H1 (cell line): ENCODE measurements around the gene RNF126. TPM values are rescaled to one million over a fixed set of nuclear protein-coding genes. Genes with fewer than 3 reads are reported as not detected.

Experiments
- CTCF ChIA-PET: fragments of 300-600 bp; sonication (Branson Sonifier 250); formaldehyde crosslinking; loops from one replicate; lab custom pipeline; 2021; ENCODE audit not compliant: partially characterized antibody; lab: Charles Lee
- POLR2A ChIA-PET: fragments of 300-600 bp; sonication (Branson Sonifier 250); formaldehyde crosslinking; loops from one replicate; lab custom pipeline; 2021; ENCODE audit warnings: inconsistent platforms; ENCODE audit not compliant: partially characterized antibody; lab: Charles Lee
- DNase-seq, 2 experiments: peaks; one replicate each; pipeline versions ENCODE4 v3.0.0 to v3.0.0-alpha.2; 2010 to 2022; ENCODE audit warnings: low spot score in 2 of 2, low read depth in 1 of 2, mixed read lengths in 1 of 2
- FAIRE-seq: peaks from 2 replicates; lab custom pipeline; 2011; peaks lifted over from hg19 to GRCh38; lab: Jason Lieb, UNC
- H2AFZ ChIP-seq: 2 replicates; pipeline ENCODE4 v1.8.1; 2012; ENCODE audit warnings: low read length, inconsistent platforms
- H2AK5ac ChIP-seq: 2 replicates; pipeline ENCODE4 v1.6.1; 2013; ENCODE audit warnings: low read depth, low read length
- H2BK120ac ChIP-seq: replicated peaks from 2 replicates; pipeline ENCODE3; 2013; ENCODE audit warnings: low read depth, low read length, inconsistent platforms
- H2BK12ac ChIP-seq: 2 replicates; pipeline ENCODE4 v1.6.1; 2013; ENCODE audit warnings: low read depth, low read length
- H2BK15ac ChIP-seq: 2 replicates; pipeline ENCODE4 v1.6.1; 2013; ENCODE audit warnings: low read length
- H2BK20ac ChIP-seq: 2 replicates; pipeline ENCODE4 v1.6.1; 2013; ENCODE audit warnings: low read length
- H2BK5ac ChIP-seq: 2 replicates; pipeline ENCODE4 v1.6.1; 2013; ENCODE audit warnings: low read depth, low read length
- H3K14ac ChIP-seq: 2 replicates; pipeline ENCODE4 v1.6.1; 2013; ENCODE audit warnings: inconsistent platforms; ENCODE audit not compliant: insufficient read length
- H3K18ac ChIP-seq: 2 replicates; pipeline ENCODE4 v1.6.1; 2013; ENCODE audit warnings: low read length; ENCODE audit errors: extremely low read depth
- H3K23ac ChIP-seq: 2 replicates; pipeline ENCODE4 v1.6.1; 2013; ENCODE audit warnings: inconsistent platforms; ENCODE audit not compliant: insufficient read length
- H3K23me2 ChIP-seq: 2 replicates; pipeline ENCODE4 v1.6.1; 2013; ENCODE audit warnings: low read depth, low read length
- H3K27ac ChIP-seq: 2 replicates; pipeline ENCODE4 v1.6.1; 2011; ENCODE audit warnings: low read depth, low read length, inconsistent platforms
- H3K27me3 ChIP-seq, 4 experiments: replicated peaks in 1 of 4; 1 replicate in 1 of 4; 2 replicates in 3 of 4; pipeline versions ENCODE4 v1.6.1 to v1.8.1; 2011 to 2013; ENCODE audit warnings: low read length in 3 of 4, mild to moderate bottlenecking in 3 of 4, inconsistent platforms in 2 of 4, mixed read lengths in 2 of 4, moderate library complexity in 1 of 4; ENCODE audit not compliant: control insufficient read depth in 3 of 4, insufficient read depth in 3 of 4; ENCODE audit errors: extremely low read depth in 1 of 4
- H3K36me3 ChIP-seq, 4 experiments: 2 replicates each; pipeline versions ENCODE4 v1.6.1 to v1.8.1; 2011 to 2013; ENCODE audit warnings: mild to moderate bottlenecking in 4 of 4, low read length in 3 of 4, moderate library complexity in 2 of 4, control low read depth in 1 of 4, inconsistent platforms in 1 of 4; ENCODE audit not compliant: insufficient read depth in 4 of 4, control insufficient read depth in 2 of 4
- H3K4ac ChIP-seq: replicated peaks from 2 replicates; pipeline ENCODE3; 2013; ENCODE audit warnings: low read length, low read depth, mixed read lengths, inconsistent platforms; ENCODE audit not compliant: insufficient read length
- H3K4me1 ChIP-seq, 4 experiments: replicated peaks in 1 of 4; 1 replicate in 1 of 4; 2 replicates in 3 of 4; pipeline versions ENCODE4 v1.6.1 to v1.8.1; 2011 to 2013; ENCODE audit warnings: low read length in 3 of 4, inconsistent platforms in 2 of 4, mixed read lengths in 1 of 4; ENCODE audit not compliant: insufficient read depth in 4 of 4, control insufficient read depth in 3 of 4
- H3K4me2 ChIP-seq, 2 experiments: 2 replicates each; pipeline versions ENCODE4 v1.6.1 to v1.8.1; 2011 to 2013; ENCODE audit warnings: low read depth in 2 of 2, low read length in 2 of 2, control low read depth in 1 of 2, inconsistent platforms in 1 of 2, mild to moderate bottlenecking in 1 of 2; ENCODE audit not compliant: insufficient read depth in 1 of 2
- H3K4me3 ChIP-seq, 4 experiments: fragments of 200-600, 300-600 bp in 1 of 4; sonication (generic), shearing (Covaris generic), sonication (Bioruptor Twin) in 1 of 4; 2 replicates each; pipeline versions ENCODE4 v1.5.1 to v1.8.1; 2011 to 2016; ENCODE audit warnings: low read length in 4 of 4, low read depth in 3 of 4, control low read depth in 2 of 4, inconsistent platforms in 2 of 4, mild to moderate bottlenecking in 2 of 4, mixed read lengths in 1 of 4, moderate library complexity in 1 of 4; ENCODE audit not compliant: insufficient read depth in 2 of 4; ENCODE audit errors: extremely low read depth in 1 of 4
- H3K56ac ChIP-seq: replicated peaks from 2 replicates; pipeline ENCODE3; 2013; ENCODE audit warnings: low read depth, mild to moderate bottlenecking, mixed read lengths, low read length, inconsistent platforms; ENCODE audit not compliant: insufficient read length
- H3K79me1 ChIP-seq: 2 replicates; pipeline ENCODE4 v1.6.1; 2013; ENCODE audit warnings: low read depth, low read length, control low read depth
- H3K79me2 ChIP-seq, 2 experiments: 2 replicates each; pipeline versions ENCODE4 v1.6.1 to v1.8.1; 2012 to 2013; ENCODE audit warnings: low read length in 2 of 2, mild to moderate bottlenecking in 2 of 2, inconsistent platforms in 1 of 2; ENCODE audit not compliant: insufficient read depth in 2 of 2, control insufficient read depth in 1 of 2
- H3K9ac ChIP-seq, 4 experiments: replicated peaks in 1 of 4; 1 replicate in 1 of 4; 2 replicates in 3 of 4; pipeline versions ENCODE4 v1.6.1 to v1.8.1; 2011 to 2013; ENCODE audit warnings: low read depth in 3 of 4, low read length in 3 of 4, control low read depth in 2 of 4, mild to moderate bottlenecking in 2 of 4, moderate library complexity in 2 of 4, inconsistent platforms in 1 of 4; ENCODE audit errors: extremely low read depth in 1 of 4
- H3K9me3 ChIP-seq, 2 experiments: 2 replicates each; pipeline versions ENCODE4 v1.6.1 to v1.8.1; 2012 to 2013; ENCODE audit warnings: mild to moderate bottlenecking in 2 of 2, moderate library complexity in 2 of 2, control low read depth in 1 of 2, inconsistent platforms in 1 of 2, low read depth in 1 of 2, low read length in 1 of 2, mixed read lengths in 1 of 2; ENCODE audit not compliant: insufficient read depth in 2 of 2
- H4K20me1 ChIP-seq, 2 experiments: replicated peaks in 1 of 2; 2 replicates each; pipeline versions ENCODE3 to v1.8.1; 2011 to 2013; ENCODE audit warnings: inconsistent platforms in 2 of 2, low read length in 2 of 2, mild to moderate bottlenecking in 1 of 2; ENCODE audit not compliant: insufficient read depth in 2 of 2, control insufficient read depth in 1 of 2
- H4K5ac ChIP-seq: 2 replicates; pipeline ENCODE4 v1.6.1; 2013; ENCODE audit warnings: low read length, low read depth, mixed read lengths, inconsistent platforms; ENCODE audit not compliant: insufficient read length
- H4K8ac ChIP-seq: 2 replicates; pipeline ENCODE4 v1.8.0; 2013; ENCODE audit warnings: mild to moderate bottlenecking, moderate library complexity, low read length, inconsistent platforms; ENCODE audit not compliant: insufficient read depth; ENCODE audit errors: extremely low read depth
- H4K91ac ChIP-seq: replicated peaks from 2 replicates; pipeline ENCODE3; 2013; ENCODE audit warnings: low read length, mixed read lengths, inconsistent platforms; ENCODE audit not compliant: insufficient read length
- CEBPB ChIP-seq: IDR thresholded peaks from 2 replicates; pipeline ENCODE4 v1.6.1; 2012; ENCODE audit warnings: low read depth, low read length
- CREB1 ChIP-seq: IDR thresholded peaks from 2 replicates; pipeline ENCODE4 v1.6.1; 2012; ENCODE audit warnings: inconsistent platforms
- EZH2 ChIP-seq: fragments of 200-600 bp; sonication (generic); IDR thresholded peaks from 2 replicates; pipeline ENCODE4 v1.7.1; 2012; ENCODE audit warnings: low read depth, mild to moderate bottlenecking, moderate library complexity, low read length, inconsistent platforms; ENCODE audit not compliant: severe bottlenecking
- FOSL1 ChIP-seq: IDR thresholded peaks from 2 replicates; pipeline ENCODE4 v1.6.1; 2011; ENCODE audit warnings: mild to moderate bottlenecking, low read depth, low read length, moderate library complexity; ENCODE audit not compliant: insufficient read depth
- GABPA ChIP-seq: IDR thresholded peaks from 2 replicates; pipeline ENCODE4 v1.6.1; 2011; ENCODE audit warnings: mild to moderate bottlenecking, low read length, moderate library complexity, borderline replicate concordance; ENCODE audit not compliant: insufficient read depth
- JUND ChIP-seq: IDR thresholded peaks from 2 replicates; pipeline ENCODE4 v1.6.1; 2011; ENCODE audit warnings: mild to moderate bottlenecking, improper control_type of control experiment, low read length
- NANOG ChIP-seq: IDR thresholded peaks from 2 replicates; pipeline ENCODE4 v1.6.1; 2011; ENCODE audit warnings: low read length, low read depth, mild to moderate bottlenecking, inconsistent platforms; ENCODE audit not compliant: insufficient read depth, poor library complexity, severe bottlenecking
- POLR2A ChIP-seq, 2 experiments: IDR thresholded peaks; 1 replicate in 1 of 2; 2 replicates in 1 of 2; pipeline ENCODE4 v1.6.1; 2011; ENCODE audit warnings: low read depth in 2 of 2, low read length in 2 of 2, mild to moderate bottlenecking in 2 of 2; ENCODE audit errors: control extremely low read depth in 1 of 2
- RAD21 ChIP-seq, 2 experiments: IDR thresholded peaks in 1 of 2; conservative IDR thresholded peaks in 1 of 2; 2 replicates each; pipeline ENCODE4 v1.6.1; 2011; ENCODE audit warnings: low read depth in 2 of 2, low read length in 2 of 2, improper control_type of control experiment in 1 of 2, inconsistent platforms in 1 of 2, mild to moderate bottlenecking in 1 of 2, moderate library complexity in 1 of 2
- SIN3A ChIP-seq, 2 experiments: IDR thresholded peaks in 1 of 2; conservative IDR thresholded peaks in 1 of 2; 2 replicates each; pipeline ENCODE4 v1.6.1; 2011 to 2012; ENCODE audit warnings: low read length in 2 of 2, improper control_type of control experiment in 1 of 2, low read depth in 1 of 2, mild to moderate bottlenecking in 1 of 2
- SIRT6 ChIP-seq: IDR thresholded peaks from one replicate; pipeline ENCODE4 v1.7.1; 2012; ENCODE audit warnings: low read length, inconsistent platforms
- TAF7 ChIP-seq: optimal IDR thresholded peaks from 2 replicates; pipeline ENCODE3; 2011; ENCODE audit warnings: low read depth, mild to moderate bottlenecking, inconsistent platforms, low read length, moderate library complexity, borderline replicate concordance
- WGBS, 2 experiments: shearing (Covaris generic) in 1 of 2; methylation state at CpG; one replicate each; pipeline versions ENCODE4 v1.1.6 to v1.1.7; 2013 to 2015; ENCODE audit warnings: low lambda C conversion rate in 2 of 2, mixed read lengths in 2 of 2, inconsistent platforms in 1 of 2, low coverage in 1 of 2, missing lambda C conversion rate in 1 of 2; ENCODE audit not compliant: insufficient replicate concordance in 2 of 2, insufficient coverage in 1 of 2, insufficient read length in 1 of 2; ENCODE audit errors: extremely low coverage in 1 of 2, missing lambda C conversion rate in 1 of 2; 5-methylcytosine and 5-hydroxymethylcytosine counted together
- polyA plus RNA-seq, 7 experiments: library from polyadenylated mRNA; depleted of rRNA in 3 of 7; stranded (reverse) in 5 of 7; unstranded in 2 of 7; fragments of >200 nt in 5 of 7; fragments of 200-250 nt in 2 of 7; gene quantifications; 1 replicate in 5 of 7; 2 replicates in 1 of 7; 4 replicates in 1 of 7; pipeline versions ENCODE4 v1.2.1 to v1.2.3, GENCODE V29; 2011 to 2013; ENCODE audit warnings: missing spikeins in 2 of 7, mixed read lengths in 2 of 7
- total RNA-seq: library from RNA; stranded (reverse); fragmentation: NEBNext Ultra II Directional; extraction: Animal tissue kit (Norgen Biotek cat#: 25700); gene quantifications from 2 replicates; pipeline ENCODE4 v1.2.1, GENCODE V29; 2021
- TF ChIP-seq, protein P1 (sequence below): IDR thresholded peaks from 2 replicates; pipeline ENCODE4 v1.6.1; 2012; ENCODE audit warnings: inconsistent platforms

The RNF126 gene
- total and polyA plus RNA-seq, 2 of the 8 experiments (the other 6 are each of a cell fraction or from before 2014, with no cell fraction given), result 21.8 to 68.0 TPM

DNA sequence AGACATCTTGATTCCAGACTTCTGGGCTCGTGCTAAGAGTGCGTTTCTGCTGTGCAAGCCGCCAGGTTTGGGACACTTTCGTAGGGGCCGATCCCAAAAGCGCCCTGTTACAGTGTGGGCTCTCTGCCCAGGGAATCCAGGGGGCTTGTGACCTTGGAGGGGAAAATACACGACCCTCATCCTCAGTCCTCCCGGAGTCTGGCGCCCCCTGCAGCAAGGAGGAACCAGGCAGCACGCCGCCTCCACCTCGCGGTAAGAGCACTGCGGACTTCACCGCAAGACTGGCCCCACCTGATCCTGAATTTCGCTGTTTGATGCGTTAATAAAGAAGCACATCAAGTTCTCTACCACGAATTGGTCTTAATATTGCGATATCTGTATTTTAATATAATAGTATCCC is 34.8 kb downstream of the RNF126 start:
- H3K9me3 ChIP-seq, result no peaks in the 10 kb centered on the region
- H3K4me1 ChIP-seq, result peaks cover 0 to 3% (median 1%) of the 10 kb centered on the region in 4 experiments; a peak in 3 of 7 replicates
- no peak overlapping the region for H3K9ac ChIP-seq
- H4K91ac ChIP-seq, result no peak overlapping the region
- CTCF ChIA-PET, result interaction anchor here (0.5 to 4.4 kb wide), 16 partner anchors 11 to 590 kb away, joined by 3 to 26 read pairs (median 4); no protein-coding TSS in a partner anchor
- no peak overlapping the region for H4K5ac ChIP-seq
- no peak overlapping the region for H3K27ac ChIP-seq
- H2BK5ac ChIP-seq, result no peak overlapping the region
- DNase-seq, result peak; percentile 33 to 84
- no peak overlapping the region for H4K8ac ChIP-seq
- 78% methylated on average over 19 of the region's 19 CpGs; no CpG with 5 or more reads in 1 of the 2 experiments for WGBS, 2 experiments
- no peak overlapping the region for H2AFZ ChIP-seq
- H3K79me1 ChIP-seq, result peaks cover 9% of the 10 kb centered on the region
- POLR2A ChIA-PET, result interaction anchor here (0.6 to 2.2 kb wide), 3 partner anchors 33 to 185 kb away, joined by 3 to 5 read pairs (median 3); no protein-coding TSS in a partner anchor
- H3K27me3 ChIP-seq, result no peaks in the 10 kb centered on the region
- peak; percentile 28 for FAIRE-seq
- no peak overlapping the region for H3K18ac ChIP-seq
- H2BK15ac ChIP-seq, result no peak overlapping the region
- no peak overlapping the region for H3K14ac ChIP-seq
- peaks cover 7 to 12% of the 10 kb centered on the region in 2 experiments for H4K20me1 ChIP-seq
- no peak overlapping the region for H2AK5ac ChIP-seq
- H2BK120ac ChIP-seq, result no peak overlapping the region
- no peak overlapping the region for H3K4ac ChIP-seq
- H2BK12ac ChIP-seq, result no peak overlapping the region
- H3K36me3 ChIP-seq, result peaks cover 0 to 18% (median 13%) of the 10 kb centered on the region in 4 experiments; a peak in 7 of 8 replicates
- no peak overlapping the region for H3K4me3 ChIP-seq
- no peak overlapping the region for H3K4me2 ChIP-seq
- H3K23me2 ChIP-seq, result peaks cover 2% of the 10 kb centered on the region; the same call in 1 of the 2 replicates
- H2BK20ac ChIP-seq, result no peak overlapping the region
- no peak overlapping the region for H3K56ac ChIP-seq
- H3K79me2 ChIP-seq, result peaks cover 0 to 18% of the 10 kb centered on the region in 2 experiments; a peak in 1 of 4 replicates
- no peak overlapping the region for H3K23ac ChIP-seq
- TF ChIP-seq SIN3A (conservative IDR thresholded peaks at IDR 0.05 in 1 of 2, IDR thresholded peaks at IDR 0.05 in 1 of 2; ENCODE audit: low read depth in 1 of 2, low read length in 2 of 2) (no peak), EZH2 (no peak), TAF7 (no peak), JUND (no peak), POLR2A (IDR thresholded peaks at IDR 0.05; ENCODE audit: control extremely low read depth in 1 of 2, low read depth in 2 of 2, low read length in 2 of 2) (no peak), GABPA (peak; percentile 22; the same call in 1 of the 2 replicates), NANOG (no peak), CEBPB (no peak), CREB1 (no peak), RAD21 (IDR thresholded peaks at IDR 0.05 in 1 of 2, conservative IDR thresholded peaks at IDR 0.05 in 1 of 2; ENCODE audit: low read depth in 2 of 2, low read length in 2 of 2) (peak; percentile 50 to 63; a peak in 3 of 4 replicates), FOSL1 (no peak), SIRT6 (no peak)
- TF ChIP-seq, protein P1, sequence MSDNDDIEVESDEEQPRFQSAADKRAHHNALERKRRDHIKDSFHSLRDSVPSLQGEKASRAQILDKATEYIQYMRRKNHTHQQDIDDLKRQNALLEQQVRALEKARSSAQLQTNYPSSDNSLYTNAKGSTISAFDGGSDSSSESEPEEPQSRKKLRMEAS, result 0 out of 2 replicates have a peak, but pooled peaks have one; percentile 40
